SKM-1 (cell line): ENCODE data around the gene GALE.
A peak's percentile ranks its signal among the peaks of the same experiment; 100 is the strongest.
"Not testable (repeated sequence)": the region's sequence is repeated elsewhere in the genome, so short reads cannot be mapped to it uniquely, and the experiment has no call there.

Experiments
- DNase-seq: peaks from one replicate; lab custom pipeline; 2025; ENCODE audit not compliant: unreplicated experiment; lab: John Stamatoyannopoulos, UW

Gene GALE

DNA sequence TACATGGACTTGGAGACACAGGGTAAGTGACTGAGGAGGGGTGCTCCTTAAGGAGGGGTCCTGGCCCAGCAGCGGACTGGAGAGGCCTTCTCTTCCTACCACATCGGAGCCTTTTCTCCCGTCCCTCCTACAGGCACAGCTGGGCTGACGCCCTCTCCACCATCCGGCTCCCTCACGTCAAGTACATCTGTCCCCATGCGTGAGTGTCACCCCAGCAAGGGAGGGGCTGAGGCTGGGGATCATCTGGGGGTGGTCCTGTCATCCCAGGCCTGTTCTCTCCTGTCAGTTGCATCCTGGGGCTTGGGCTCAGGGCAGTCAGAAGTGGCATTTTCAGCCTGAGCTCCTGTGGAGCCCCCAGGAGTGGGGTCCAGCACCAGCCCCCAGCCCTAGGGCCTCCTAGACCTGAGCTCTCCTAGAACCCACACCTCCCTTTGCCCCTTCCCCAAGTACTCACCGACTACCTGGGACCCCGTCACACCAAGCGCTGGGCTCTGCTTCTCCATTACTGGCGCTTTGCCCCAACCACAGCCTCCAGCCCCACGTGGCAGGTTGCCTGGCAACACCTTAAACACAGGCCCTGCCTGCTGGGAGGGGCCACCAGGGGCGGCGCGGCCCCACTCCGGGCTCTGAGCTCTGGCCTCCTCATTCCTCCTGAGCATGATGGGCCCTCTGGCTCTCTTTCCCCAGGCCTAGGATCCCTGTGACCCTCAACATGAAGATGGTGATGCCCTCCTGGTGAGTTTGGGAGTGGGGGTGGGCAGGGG is 7.4 kb downstream of the GALE start:
- DNase-seq, result no peak

DNA sequence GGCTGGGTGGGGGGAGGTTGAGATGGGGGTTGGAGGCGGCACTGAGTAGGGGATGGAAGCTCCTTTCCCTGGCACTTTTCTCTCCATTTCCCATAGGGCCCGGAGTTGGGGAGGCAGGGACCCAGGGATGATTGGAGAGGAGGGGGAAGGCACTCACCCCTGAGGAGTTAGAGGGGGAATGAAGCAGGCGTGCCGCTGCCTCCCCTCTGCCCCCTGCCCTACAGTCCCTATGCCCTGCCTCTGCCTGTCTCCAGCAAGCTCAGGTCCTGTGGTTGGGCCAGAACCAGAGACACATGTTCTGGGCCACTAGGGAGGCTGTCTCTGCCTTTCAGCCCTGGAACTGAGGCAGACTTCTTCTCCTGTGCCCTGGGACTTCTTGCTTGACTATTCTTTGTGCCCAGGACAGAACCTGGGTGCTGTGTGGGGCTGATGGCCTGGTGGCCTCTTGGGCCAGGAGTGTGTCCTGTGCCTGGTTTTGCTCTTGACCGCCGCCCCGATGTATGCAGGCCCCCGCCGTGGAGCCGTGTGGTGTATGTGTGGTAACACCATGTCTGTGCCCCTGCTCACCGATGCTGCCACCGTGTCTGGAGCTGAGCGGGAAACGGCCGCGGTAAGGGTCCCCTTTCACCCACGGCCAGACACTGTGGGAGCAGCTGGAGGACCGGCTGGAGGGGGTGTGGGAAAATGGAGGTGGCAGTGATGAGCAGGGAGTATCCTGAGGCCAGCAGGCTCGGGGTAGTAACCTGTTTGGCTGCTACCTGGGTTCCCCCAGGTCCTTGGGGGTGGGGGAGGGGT is 8.2 kb downstream of the GALE start:
- no peak for DNase-seq

DNA sequence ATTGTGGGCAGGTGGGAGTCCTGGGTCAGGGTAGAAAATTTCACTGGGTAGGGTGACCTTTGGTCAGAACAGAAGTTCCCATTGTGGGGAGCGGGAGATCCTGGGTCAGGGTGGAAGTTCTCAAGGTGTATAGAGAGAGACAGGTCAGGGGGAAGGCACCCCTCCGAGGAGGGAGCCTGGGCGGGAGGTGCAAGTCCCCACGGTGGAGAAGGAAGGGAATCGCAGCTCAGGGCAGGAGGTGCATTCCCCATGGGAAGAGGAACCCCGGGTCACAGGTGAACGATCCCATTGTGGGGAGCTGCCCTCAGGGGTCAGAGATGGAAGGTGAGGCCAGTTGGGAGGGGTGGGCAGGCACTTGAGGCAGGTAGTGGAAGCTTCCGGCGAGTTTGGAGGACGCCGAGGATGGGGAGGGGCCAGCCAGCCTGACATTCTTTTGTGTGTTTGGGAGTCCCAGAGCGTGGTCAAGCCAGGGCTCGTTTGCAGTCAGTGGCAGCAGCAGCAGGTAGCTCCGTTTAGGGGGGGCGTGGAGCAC is 9.0 kb downstream of the GALE start:
- DNase-seq, result no peak

DNA sequence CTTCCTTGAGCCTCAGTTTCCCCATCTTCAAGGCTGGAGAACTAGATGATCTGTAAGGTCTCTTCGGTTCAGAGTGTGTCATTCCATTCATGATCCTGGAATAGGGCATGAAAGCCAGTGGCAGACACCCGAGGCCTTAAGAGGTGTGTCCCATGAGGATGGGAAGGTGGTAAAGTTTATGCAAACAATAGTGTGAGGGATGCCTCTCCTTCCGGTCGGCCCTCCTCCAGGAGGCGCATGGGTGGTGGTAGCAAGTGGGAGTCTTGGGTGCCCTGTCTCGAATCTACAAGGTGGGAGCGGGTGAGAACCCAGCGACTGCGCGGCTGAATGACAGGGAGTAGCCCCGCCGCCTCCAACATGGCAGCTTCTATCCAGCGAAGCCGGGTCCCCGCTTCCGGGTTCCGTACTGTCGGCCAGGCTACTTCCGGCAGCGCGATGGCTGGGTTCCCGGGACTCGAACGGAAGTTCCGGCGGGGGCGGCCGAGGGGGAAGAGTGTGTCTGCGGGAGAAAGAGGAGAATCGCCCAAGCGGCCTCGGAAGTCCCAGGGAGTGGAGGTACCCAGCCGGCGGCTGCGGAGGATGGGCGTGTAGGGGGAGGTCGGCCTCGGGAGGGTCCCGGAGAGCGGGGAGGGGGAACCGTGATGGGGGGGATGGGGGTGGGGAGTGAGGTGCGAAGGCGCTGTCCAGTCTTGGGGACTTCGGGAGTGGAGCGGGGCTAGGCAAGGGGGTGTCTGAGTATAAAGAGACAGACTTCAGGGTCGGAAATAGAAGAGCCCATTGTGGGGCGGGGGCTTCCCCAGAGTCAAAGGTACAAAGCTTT is 9.6 kb downstream of the GALE start, which contains the start of gene LYPLA2:
Gene LYPLA2, plus strand, starts transcription at position 450 of the 820 bp plus-strand sequence. CDS start 1,538 bp downstream, outside the sequence.
- DNase-seq, result peak; percentile 64

DNA sequence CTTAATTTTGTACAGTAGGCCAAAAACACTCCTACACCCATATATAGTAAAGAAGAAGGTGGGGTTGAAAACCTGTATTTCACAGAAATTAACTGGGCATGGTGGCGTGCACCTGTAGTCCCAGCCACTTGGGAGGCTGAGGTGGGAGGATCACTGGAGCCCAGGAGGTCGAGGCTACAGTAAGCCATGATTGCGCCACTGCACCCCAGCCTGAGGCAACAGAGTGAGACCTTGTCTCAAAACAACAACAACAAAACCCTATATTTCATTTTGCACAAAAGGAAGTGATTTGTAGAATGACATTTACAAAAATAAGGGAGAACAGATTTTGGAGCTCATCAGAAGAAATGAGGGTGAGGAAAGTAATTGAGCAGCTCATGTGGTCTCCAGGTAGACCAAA is 11.9 kb downstream of the GALE start:
- no peak for DNase-seq

DNA sequence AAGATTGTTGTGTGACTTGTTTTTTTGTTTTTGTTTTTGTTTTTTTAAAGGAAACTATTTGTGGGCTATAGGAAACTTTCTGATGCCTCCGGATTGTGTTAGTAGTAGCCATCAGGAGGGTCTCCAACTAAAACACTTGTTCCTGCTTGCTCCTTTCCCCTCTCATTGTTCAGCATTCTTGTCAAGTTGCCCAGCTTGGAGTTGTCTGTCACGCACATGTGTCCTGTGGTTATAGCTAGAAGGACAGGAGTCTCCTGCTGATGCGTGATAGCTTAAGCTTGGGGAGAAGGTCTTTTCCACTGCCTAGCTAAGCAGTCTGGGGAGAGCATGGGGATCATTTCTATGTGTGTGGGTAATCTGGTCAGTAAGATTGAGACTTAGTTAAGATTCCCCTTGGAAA is 12.9 kb downstream of the GALE start:
- no peak for DNase-seq

DNA sequence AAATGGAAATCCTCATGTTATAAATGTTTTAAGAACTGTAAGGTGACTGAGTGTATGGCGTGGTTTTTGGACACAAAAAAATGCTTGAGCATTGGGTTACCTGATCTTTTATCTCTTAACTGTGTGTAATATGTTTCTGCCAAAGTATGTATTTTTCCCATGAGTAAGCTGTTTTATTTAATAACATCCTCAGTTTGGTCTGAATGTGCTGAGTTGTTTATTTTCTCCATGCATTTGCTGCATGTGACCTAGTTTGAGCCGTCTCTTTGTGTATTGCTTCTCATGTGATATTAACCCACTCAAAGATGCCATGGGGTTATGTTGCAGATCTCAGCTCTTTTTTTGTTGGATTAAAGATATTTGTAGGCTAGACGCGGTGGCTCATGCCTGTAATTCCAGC is 15.7 kb downstream of the GALE start:
- DNase-seq, result no peak

DNA sequence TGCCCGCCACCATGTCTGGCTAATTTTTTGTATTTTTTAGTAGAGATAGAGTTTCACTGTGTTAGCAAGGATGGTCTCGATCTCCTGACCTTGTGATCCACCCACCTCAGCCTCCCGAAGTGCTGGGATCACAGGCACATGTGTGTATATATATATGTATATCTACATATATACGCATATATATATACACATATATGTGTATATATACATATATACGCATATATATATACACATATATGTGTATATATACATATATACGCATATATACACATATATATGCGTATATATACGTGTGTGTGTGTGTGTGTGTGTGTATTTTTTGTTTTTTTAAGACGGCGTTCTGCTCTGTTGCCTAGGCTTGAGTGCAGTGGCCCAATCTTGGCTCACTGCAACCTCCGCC is 17.4 kb downstream of the GALE start:
- DNase-seq, result not testable (repeated sequence)

DNA sequence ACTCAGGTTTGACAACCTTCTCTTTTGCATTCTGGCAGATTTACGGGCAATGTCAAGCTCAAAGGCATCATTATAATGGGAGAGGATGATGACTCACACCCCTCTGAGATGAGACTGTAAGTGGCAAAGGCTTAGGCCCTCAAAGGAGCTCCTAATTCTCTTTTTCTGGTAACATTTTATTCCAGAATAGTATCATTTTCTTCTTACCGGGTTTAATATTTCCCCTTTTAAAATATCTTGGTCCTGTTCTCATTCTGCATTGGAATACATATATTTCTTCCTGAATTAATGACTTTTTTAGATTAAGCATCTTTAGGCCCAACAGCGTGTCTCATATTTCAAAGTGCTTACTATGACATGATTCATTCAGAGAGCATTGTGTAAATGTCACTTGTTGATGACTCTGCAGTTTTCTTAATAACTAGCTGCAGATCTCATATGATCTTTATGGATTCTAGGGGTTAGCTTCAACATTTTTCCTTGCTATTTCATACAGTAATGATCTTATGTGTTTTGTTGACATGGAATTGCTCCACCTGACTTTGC is 20.7 kb downstream of the GALE start:
- no peak for DNase-seq

DNA sequence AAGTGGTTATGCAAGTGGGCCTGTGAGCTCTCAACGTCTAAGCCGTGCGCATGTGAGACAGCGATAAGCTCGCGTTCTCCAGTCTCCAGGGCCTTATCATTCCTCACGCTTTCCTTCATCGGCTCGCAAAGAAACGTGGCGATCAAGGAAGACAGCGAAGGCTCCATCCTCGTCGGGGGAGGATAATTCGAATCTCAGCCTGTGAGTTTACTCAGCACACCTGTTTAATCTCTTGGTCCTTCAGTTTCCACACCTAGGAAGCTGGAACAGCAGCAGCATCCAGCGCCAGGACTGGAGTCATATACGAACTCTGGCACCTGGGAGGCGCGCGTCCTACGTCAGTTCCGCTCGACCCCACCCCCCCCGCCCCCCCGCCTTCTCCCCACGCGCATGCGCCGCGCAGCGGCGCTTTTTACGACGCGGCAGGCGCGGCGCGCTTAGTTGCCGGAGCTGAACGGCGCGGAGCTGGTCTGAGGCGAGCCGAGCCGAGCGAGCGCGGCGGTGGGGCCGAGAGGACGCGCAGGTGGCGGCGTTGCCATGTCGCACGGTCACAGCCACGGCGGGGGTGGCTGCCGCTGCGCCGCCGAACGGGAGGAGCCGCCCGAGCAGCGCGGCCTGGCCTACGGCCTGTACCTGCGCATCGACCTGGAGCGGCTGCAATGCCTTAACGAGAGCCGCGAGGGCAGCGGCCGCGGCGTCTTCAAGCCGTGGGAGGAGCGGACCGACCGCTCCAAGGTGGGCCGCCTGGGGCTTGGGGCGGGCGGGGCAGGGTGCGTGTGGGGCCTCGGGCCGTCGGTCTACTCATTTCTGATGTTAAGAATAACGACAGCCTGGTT is 22.4 kb downstream of the GALE start, which contains the start of gene PITHD1:
Gene PITHD1, plus strand, starts transcription at position 440 of the 836 bp plus-strand sequence. Its CDS starts 98 bp downstream, at position 538.
- peak; percentile 74 for DNase-seq

DNA sequence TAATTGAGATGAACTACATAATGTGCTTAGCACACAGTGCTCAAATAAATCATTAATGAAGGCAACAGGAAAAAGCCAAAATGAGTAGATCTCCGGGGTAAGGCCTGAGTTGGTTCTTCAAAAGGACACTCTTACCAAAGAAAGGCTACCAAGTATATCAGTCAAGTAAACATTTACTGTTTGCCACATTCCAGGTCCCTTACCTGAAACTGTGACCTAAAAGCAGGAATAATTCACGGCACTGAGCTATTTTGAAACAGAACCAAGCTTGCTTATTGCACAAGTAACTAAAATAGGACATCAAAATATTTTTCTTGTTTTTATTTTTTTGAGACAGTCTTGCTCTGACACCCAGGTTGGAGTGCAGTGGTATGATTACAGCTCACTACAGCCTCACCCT is 24.3 kb downstream of the GALE start:
- no peak for DNase-seq

DNA sequence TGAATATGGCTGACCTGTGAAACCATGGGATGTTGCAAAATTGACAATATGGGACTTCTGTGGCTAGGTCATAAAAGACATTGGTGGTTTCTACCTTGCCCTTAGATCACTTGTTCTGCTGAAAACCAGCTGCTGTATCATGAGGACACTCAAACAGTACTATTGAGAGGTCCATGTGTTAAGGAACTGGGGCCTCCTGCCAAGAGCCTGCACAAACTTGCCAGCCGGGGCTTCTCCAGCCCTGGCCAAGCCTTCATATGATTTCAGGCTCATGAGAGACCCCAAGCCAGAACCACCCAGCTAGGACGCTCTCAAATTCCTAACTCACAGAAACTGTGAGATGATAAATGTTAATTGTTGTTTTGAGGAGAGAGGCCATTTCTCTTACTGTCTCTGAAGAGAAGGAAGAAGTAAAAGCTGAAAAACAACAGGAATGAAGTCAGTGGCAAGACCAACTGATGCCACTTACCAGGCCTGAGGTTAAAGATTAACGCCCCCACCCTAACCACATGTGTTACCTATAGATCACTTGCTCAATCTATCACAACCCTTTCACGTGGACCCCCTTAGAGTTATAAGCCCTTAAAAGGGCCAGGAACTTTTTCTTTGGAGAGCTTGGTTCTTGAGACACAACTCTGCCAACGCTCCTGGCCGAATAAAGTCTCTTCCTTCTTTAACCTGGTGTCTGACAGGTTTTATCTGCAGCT is 26.2 kb downstream of the GALE start:
- no peak for DNase-seq

DNA sequence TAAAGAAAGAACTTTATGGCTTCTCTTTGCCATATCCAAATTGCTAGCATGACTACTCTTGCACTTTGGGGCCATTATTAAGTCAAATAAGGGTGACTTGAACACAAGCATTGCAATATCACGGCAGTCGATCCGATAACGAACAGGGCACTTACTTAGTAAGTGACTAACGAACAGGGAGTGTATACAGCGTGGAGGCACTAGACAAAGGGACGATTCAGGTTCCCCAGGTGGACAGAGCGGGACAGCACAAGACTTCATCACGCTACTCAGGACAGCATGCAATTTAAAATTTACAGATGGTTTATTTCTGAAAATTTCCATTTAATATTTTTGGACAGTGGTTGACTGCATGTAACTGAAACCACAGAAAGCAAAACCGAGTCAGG is 27.7 kb downstream of the GALE start:
- DNase-seq, result no peak

DNA sequence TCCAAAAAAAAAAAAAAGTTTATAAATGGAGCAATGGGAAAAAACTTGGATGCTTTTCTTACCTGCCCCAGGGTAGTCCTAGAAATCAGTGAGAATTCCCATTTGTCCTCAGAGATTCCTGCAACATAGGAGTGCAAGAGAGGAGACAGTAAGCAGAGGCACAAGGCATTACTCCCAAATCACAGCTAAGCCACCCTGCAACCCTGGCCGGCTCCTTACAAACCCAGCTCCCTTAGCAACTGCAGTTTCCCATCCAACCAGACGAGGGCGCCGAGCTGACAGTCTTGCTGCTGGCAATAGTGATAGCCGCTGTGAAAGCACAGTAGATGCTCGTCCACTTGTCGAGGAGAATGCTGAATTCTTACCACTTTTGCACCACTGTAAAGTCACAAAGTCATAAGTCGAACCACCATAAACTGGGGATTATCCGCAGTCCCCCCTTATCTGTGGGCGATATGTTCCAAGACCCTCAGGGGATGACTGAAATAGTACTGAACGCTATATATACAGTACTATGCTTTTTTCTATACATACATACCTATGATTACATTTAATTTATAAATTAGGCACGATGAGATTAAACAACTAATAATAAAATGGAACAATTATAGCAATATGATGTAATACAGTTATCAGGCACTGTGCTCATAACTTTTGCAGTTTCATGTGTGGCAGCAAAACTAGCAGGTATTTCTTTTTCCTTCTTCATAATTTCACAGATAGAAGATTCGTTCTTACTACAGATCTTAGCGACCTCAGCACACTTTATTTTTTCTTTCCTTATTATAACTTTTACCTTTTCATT is 28.3 kb downstream of the GALE start:
- DNase-seq, result peak; percentile 34

DNA sequence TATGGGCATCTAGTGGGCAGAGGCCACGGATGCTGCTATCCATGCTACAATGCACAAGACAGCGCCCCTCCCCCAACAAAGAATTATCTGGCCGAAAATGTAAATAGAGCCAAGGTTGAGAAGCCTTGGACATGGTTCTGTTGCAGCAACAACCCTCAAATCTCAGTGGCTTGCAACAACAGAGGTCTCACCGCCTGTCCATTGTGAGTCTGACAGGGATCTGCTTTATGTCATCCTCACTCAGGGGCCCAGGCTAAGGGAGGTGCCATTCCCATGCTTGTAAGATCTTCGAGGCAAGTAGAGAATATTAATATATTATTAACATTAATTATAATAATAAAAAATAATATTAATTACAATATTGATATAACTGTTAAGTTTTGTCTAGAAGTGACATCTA is 31.8 kb downstream of the GALE start:
- no peak for DNase-seq

DNA sequence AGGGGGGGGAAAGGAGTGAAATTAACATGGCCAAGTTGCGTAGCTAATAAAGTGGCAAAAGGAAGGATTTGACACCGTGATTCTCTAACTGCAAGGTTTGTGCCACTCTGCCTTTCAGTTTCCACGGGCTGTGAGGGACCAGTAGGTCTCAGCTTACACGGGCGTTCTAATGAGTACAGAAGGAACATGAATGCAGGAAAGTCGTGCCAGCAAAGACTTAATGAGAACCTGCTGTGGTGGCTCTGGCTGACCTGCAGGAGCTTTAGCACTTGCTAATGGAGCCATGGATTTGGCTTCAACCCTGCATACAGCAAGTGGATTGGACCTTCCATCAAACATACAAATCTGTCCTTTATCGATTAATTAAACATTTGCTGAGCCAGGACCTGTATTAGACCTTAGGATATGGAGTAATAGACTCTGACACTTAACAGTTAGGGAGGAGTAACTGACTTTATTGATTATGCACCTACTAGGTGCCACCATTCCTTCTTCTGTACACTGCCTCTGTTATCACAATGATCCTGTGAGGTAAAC is 37.4 kb downstream of the GALE start:
- no peak for DNase-seq

DNA sequence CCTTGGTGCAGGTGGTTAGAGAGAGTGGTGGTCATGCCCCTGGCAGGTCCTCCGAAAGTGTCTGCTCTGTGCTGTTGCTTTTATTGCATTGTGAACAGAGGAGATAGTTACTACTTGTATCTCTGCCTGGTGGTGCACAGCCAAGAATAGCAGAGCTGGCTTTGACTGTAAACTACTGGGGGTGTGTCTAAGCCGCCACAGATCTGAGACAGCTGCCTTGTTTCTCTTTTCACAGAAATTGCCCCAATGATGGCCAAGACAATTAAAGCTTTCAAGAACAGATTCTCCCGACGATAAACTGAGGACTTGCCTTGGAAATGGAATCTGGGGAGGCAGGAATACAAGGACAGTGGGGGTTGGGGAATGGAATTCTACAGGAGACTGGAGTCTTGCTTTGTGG is 41.3 kb downstream of the GALE start:
- DNase-seq, result no peak

DNA sequence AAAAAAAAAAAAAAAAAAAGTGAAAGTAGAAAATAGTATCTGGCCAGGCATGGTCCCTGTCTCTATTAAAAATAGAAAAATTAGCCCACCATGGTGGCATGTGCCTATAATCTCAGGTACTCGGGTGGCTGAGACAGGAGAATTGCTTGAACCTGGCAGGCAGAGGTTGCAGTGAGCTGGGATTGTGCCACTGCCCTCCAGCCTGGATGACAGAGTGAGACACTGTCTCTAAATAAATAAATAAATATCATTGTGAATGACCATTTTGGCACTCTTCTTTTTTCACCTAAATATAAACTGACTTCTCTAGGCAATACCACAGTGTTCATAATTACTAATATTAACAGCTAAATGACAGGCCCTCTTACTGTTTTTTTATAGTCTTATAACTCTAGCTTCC is 42.7 kb downstream of the GALE start:
- no peak for DNase-seq
